Measurements from ENCODE around the gene RGS3.
A peak's percentile ranks its signal among the peaks of the same experiment; 100 is the strongest.

The RGS3 gene

GRCh38 chr9:113558632-113559502 lies 95.3 kb downstream of the RGS3 start:
- intact Hi-C loops (cut with micrococcal nuclease), result no loop called here
- H3K4me3 Mint-ChIP-seq, result no peak overlapping the region
- H3K36me3 Mint-ChIP-seq (ENCODE audit: low read depth), result no peaks in the 10 kb centered on the region
- peaks cover 6% of the 10 kb centered on the region for H3K27me3 Mint-ChIP-seq
- H3K9me3 Mint-ChIP-seq, result no peaks in the 10 kb centered on the region
- H3K27ac Mint-ChIP-seq, result no peak overlapping the region
- H3K4me1 Mint-ChIP-seq (ENCODE audit: low read depth), result peaks cover 7% of the 10 kb centered on the region

DNA sequence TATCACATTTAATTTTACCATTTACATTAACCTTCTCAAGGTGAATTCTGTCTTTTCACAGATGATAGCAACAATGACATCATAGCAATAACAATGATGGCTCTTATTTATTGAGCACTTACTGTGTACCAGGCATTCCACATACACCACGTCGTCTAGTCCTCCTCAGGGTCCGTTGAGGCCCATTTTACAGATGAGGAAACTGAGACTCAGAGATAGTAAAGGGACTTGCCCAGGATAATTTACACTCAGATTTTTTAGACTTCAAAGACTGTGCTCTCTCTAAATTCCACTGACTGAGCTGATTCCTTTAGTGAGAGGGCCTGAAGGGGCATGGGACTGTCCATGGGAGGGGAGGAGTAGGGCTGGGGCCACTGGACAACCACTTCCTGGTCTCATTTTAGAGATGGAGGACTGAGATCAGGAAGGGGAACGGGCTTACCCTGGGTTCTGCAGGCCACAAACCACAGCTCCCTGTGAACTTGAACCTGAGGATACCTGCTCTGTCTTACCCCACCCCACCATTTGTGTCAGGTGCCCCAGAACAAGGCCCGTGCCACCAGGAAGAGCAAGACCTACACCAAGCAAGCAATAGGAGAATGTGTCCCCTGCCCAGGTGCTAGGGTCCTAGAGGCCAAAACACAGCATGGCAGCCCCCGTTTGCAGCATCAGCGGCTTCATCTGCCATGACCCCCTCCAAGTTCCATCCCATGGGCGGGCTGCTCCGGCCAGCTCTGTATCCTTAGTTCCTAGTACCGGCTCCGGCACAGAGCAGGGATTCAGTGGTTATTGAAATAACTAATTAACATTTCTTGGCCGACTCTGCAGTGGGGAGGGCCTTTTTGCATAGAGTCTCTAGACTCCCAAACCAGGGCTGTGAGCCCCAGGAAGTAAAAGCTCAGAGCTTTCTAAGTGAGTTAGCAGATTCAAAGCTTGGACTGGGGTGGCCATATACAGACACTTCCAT lies 96.6 kb downstream of the RGS3 start:
- H3K4me3 Mint-ChIP-seq, result no peak overlapping the region
- intact Hi-C loops (cut with micrococcal nuclease), result no loop called here
- H3K27me3 Mint-ChIP-seq, result peaks cover 15% of the 10 kb centered on the region
- no peaks in the 10 kb centered on the region for H3K9me3 Mint-ChIP-seq
- H3K36me3 Mint-ChIP-seq (ENCODE audit: low read depth), result no peaks in the 10 kb centered on the region
- no peak overlapping the region for H3K27ac Mint-ChIP-seq
- H3K4me1 Mint-ChIP-seq (ENCODE audit: low read depth), result peaks cover 19% of the 10 kb centered on the region

- intact Hi-C loops (cut with micrococcal nuclease), result no loop called here
- Mint-ChIP-seq H3K27me3 (peaks cover 20% of the 10 kb centered on the region), H3K4me3 (no peak overlapping the region), H3K9me3 (no peaks in the 10 kb centered on the region), H3K36me3 (ENCODE audit: low read depth) (no peaks in the 10 kb centered on the region), H3K27ac (peak overlapping the region; percentile 16), H3K4me1 (ENCODE audit: low read depth) (peaks cover 32% of the 10 kb centered on the region)
Measured at GRCh38 chr9:113562653-113563381, 99.3 kb downstream of the RGS3 start.

DNA sequence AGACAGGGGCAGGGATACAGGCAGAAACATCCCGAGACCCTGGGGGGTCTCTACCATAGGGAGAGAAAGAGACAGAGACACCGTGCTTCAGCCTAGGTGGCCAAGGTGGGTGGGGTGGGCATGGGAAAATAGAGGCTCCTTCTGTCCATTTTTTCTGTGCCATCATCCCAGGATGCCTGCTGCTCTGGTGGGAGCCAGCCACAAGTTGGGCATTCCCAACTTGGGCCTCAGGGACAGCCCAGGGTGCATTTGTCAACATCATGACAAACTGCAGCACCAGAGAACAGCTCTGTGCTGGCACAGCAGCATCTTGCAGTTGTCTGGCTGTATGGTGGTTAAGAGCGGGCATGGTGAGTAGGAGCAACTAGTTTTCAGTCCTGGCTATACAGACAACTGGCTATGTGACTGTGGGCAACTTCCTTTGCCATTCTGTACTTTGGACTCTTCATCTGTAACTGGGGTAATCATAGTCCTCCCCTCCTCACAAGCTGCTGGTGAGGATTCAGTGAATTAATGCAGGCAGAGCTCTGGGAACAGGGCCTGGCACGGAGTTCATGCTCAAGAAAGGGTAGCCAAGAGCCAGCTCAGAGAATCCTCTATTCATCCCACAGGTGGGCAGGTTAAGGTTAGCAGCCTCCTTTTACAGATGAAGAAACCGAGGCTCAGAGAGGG lies 100.4 kb downstream of the RGS3 start:
- intact Hi-C loops (cut with micrococcal nuclease), result no loop called here
- Mint-ChIP-seq H3K27ac (peak overlapping the region; percentile 16), H3K27me3 (peaks cover 20% of the 10 kb centered on the region), H3K4me3 (no peak overlapping the region), H3K9me3 (no peaks in the 10 kb centered on the region), H3K36me3 (ENCODE audit: low read depth) (no peaks in the 10 kb centered on the region), H3K4me1 (ENCODE audit: low read depth) (peaks cover 35% of the 10 kb centered on the region)

- peak overlapping the region; percentile 70 for H3K4me3 Mint-ChIP-seq
- H3K36me3 Mint-ChIP-seq (ENCODE audit: low read depth), result no peaks in the 10 kb centered on the region
- peaks cover 42% of the 10 kb centered on the region for H3K4me1 Mint-ChIP-seq (ENCODE audit: low read depth)
- H3K9me3 Mint-ChIP-seq, result no peaks in the 10 kb centered on the region
- intact Hi-C loops (cut with micrococcal nuclease), result no loop called here
- peaks cover 20% of the 10 kb centered on the region for H3K27me3 Mint-ChIP-seq
- H3K27ac Mint-ChIP-seq, result peak overlapping the region; percentile 74
Measured at GRCh38 chr9:113564498-113565237, 101.1 kb downstream of the RGS3 start.

DNA sequence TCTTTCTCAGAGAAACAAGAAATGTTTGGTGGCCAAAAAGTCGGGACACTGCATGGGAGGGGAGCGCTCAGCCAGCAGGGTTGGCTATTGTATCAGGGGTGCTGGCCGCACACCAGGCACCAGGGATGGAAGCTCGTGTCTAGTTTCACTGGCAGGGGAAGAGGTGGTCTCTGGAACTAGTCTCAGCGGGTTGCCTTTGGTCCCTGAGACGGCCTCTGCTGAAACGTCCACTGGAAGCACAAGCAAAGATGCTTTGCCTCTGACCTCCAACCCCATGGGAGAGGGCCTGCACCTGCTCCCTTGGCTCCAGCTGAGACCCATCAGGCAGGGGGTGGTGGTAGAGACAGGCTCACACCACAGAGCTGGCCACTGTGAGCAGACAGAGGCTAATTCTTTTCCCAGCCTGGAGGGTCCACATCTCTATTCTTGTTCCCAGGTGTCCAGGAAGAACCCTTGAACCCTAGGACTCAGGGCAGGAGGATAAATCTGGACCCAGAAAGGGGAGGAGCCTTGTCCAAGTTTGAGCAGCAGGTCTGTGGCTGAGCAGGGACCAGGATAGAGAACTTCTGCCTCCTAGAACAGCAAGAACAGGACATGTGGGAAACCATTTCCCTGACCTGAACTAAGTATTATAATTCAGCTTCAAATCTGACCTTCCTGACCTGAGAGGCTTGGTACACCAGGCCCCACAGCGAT lies 102.6 kb downstream of the RGS3 start:
- no peak overlapping the region for H3K4me3 Mint-ChIP-seq
- peaks cover 20% of the 10 kb centered on the region for H3K27me3 Mint-ChIP-seq
- no peaks in the 10 kb centered on the region for H3K36me3 Mint-ChIP-seq (ENCODE audit: low read depth)
- intact Hi-C loops (cut with micrococcal nuclease), result no loop called here
- H3K27ac Mint-ChIP-seq, result no peak overlapping the region
- no peaks in the 10 kb centered on the region for H3K9me3 Mint-ChIP-seq
- H3K4me1 Mint-ChIP-seq (ENCODE audit: low read depth), result peaks cover 37% of the 10 kb centered on the region

DNA sequence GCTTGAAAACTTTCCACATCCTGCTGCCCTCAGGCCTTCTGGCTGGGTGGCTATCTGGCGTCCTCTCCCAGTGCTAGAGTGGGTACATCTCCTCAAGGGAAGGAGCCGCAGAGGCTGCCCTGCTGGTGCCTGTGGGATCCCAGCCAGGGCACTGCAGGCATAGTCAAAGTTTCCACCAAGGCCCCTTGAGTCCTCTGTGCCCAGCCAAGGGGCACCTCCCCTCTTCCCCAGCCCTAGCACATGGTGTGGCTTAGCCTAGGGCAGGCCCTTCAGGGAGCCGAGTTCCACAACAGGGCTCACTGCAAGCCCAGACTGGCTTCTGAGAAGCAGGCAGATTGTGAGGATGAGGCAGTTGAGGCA lies 103.2 kb downstream of the RGS3 start:
- H3K4me1 Mint-ChIP-seq (ENCODE audit: low read depth), result peaks cover 37% of the 10 kb centered on the region
- no peaks in the 10 kb centered on the region for H3K9me3 Mint-ChIP-seq
- intact Hi-C loops (cut with micrococcal nuclease), result no loop called here
- H3K27me3 Mint-ChIP-seq, result peaks cover 19% of the 10 kb centered on the region
- no peak overlapping the region for H3K27ac Mint-ChIP-seq
- no peak overlapping the region for H3K4me3 Mint-ChIP-seq
- no peaks in the 10 kb centered on the region for H3K36me3 Mint-ChIP-seq (ENCODE audit: low read depth)

DNA sequence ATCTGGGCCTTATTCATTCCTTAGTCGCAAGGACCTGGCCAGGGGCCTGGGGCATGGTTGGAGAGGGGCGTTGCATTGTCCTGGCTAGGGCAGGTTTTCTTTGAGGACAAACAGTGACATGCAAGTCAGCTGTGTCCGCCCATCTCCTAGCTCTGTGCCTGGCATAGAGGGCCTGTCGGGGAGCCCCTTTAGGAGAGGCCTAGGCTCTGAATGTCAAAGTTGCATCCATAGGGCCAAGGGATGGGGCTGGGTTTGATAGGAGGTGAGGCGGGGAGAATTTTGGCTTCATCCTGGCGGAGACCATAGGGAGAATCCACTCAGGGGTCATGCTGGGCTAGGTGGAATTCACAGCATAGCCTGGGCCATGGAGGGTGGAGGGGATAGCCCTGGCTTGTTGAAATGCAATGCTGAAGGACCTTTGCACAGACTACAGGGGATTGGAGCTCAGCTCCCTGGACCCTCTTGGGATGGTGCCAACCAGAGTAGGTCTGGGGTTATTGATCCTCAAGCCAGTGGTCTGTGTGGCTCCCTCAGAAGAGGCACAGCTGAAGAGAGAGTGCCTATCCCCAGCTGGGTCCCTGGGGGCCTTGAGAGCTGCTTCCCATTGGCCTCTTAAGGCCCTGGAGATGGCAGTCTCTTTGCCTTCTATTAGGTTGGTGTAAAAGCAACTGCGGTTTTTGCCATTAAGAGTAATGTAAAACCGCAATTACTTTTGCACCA lies 104.0 kb downstream of the RGS3 start:
- peaks cover 37% of the 10 kb centered on the region for H3K4me1 Mint-ChIP-seq (ENCODE audit: low read depth)
- peaks cover 19% of the 10 kb centered on the region for H3K27me3 Mint-ChIP-seq
- H3K27ac Mint-ChIP-seq, result no peak overlapping the region
- H3K36me3 Mint-ChIP-seq (ENCODE audit: low read depth), result no peaks in the 10 kb centered on the region
- intact Hi-C loops (cut with micrococcal nuclease), result no loop called here
- no peaks in the 10 kb centered on the region for H3K9me3 Mint-ChIP-seq
- H3K4me3 Mint-ChIP-seq, result no peak overlapping the region

GRCh38 chr9:113568081-113568435 lies 104.5 kb downstream of the RGS3 start:
- Mint-ChIP-seq H3K4me3 (no peak overlapping the region), H3K4me1 (ENCODE audit: low read depth) (peaks cover 37% of the 10 kb centered on the region), H3K27ac (no peak overlapping the region), H3K36me3 (ENCODE audit: low read depth) (no peaks in the 10 kb centered on the region), H3K27me3 (peaks cover 19% of the 10 kb centered on the region), H3K9me3 (no peaks in the 10 kb centered on the region)
- intact Hi-C loops (cut with micrococcal nuclease), result no loop called here

- H3K27ac Mint-ChIP-seq, result no peak overlapping the region
- no peaks in the 10 kb centered on the region for H3K9me3 Mint-ChIP-seq
- no peaks in the 10 kb centered on the region for H3K36me3 Mint-ChIP-seq (ENCODE audit: low read depth)
- H3K27me3 Mint-ChIP-seq, result peaks cover 15% of the 10 kb centered on the region
- no peak overlapping the region for H3K4me3 Mint-ChIP-seq
- intact Hi-C loops (cut with micrococcal nuclease), result no loop called here
- peaks cover 36% of the 10 kb centered on the region for H3K4me1 Mint-ChIP-seq (ENCODE audit: low read depth)
Measured at GRCh38 chr9:113568571-113569321, 105.2 kb downstream of the RGS3 start.

- Mint-ChIP-seq H3K4me3 (no peak overlapping the region), H3K27ac (no peak overlapping the region), H3K4me1 (ENCODE audit: low read depth) (peaks cover 36% of the 10 kb centered on the region), H3K36me3 (ENCODE audit: low read depth) (no peaks in the 10 kb centered on the region), H3K27me3 (peaks cover 11% of the 10 kb centered on the region), H3K9me3 (no peaks in the 10 kb centered on the region)
- intact Hi-C loops (cut with micrococcal nuclease), result no loop called here
Measured at GRCh38 chr9:113569472-113570060, 106.0 kb downstream of the RGS3 start.

Measured in dendritic cell treated with granulocyte-macrophage colony-stimulating factor and Interleukin-4, amounts not matched to agents 40 ng/mL and 50 ng/mL, for 4 days (primary cell).